GM12874 (cell line): ENCODE measurements around the gene EFCAB12.

Experiments used
- CTCF ChIP-seq: IDR thresholded peaks from 2 replicates; pipeline ENCODE4 v1.5.1; 2011; ENCODE audit warnings: low read depth, mild to moderate bottlenecking, control low read depth, low read length, moderate library complexity; ENCODE audit not compliant: insufficient read depth

Gene EFCAB12

GRCh38 chr3:129425213-129425612, 3.2 kb downstream of the EFCAB12 start:
- TF ChIP-seq CTCF, result no peak

- no peak for TF ChIP-seq CTCF
Observed at GRCh38 chr3:129424185-129424841, 4.1 kb downstream of the EFCAB12 start.

GRCh38 chr3:129422897-129423296, 5.5 kb downstream of the EFCAB12 start:
- TF ChIP-seq CTCF, result no peak

DNA sequence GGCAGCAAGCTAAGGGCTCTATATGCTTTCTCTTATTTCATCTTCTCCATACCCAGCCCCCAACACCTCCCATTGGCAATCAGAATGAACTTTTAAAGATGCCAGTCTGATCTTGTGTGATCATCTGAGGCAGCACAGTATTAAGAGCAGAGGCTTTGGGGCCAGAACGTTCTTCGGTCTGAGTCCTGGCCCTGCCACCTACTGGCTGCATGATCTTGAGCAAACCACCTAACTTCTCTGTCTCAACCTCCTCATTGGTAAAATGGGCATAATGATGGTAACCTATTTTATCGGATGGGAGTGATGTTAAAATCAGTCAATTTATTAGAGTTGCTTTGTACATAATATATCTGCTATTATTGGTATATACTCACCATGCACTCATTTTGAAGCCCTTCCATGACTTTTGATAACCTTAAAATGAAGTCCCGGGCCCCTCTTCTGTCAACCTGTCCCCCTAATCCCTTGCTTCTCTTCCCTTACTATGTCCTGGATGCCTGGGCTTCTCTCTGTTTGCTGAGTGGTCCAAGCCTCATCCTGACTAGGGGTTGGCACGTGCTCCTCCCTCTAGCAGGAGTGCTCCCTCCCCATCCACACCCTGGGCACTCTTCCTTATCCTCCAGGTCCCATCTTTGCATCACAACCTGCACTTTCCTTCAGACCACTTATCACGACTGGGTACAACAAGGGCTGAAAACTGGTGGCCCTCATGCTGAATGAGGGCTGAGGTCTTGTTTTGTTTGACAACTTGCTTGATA, 6.3 kb downstream of the EFCAB12 start:
- TF ChIP-seq CTCF, result 0 out of 2 replicates have a peak, but pooled peaks have one; percentile 10

GRCh38 chr3:129421236-129421883, 7.1 kb downstream of the EFCAB12 start:
- no peak for TF ChIP-seq CTCF

DNA sequence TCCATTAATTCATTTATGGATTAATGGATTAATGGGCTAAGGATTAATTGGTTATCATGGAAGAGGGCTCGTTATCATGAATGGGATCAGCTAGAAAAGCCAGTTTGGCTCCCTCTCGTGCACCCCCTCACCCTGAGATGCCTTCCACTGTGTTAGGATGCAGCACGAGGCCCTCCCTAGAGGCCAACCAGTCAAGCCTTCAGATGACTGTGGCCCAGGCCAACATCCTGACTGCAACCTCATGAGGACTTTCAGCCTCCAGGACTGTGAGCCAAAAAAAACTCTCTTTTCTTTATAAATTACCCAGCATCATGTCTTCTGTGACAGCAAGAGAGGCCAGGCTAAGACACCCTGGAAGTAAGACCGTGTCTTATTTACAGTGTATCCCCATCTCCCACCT, 9.0 kb downstream of the EFCAB12 start:
- TF ChIP-seq CTCF, result no peak
